TTC549 (cell line): ENCODE results near the gene TCF7L2.

Source experiments
- FAIRE-seq: peaks from 2 replicates; lab custom pipeline; 2012; peaks lifted over from hg19 to GRCh38; lab: Jason Lieb, UNC

The TCF7L2 gene

GRCh38 chr10:113126229-113127201 lies 176.5 kb downstream of the TCF7L2 start:
- no peak for FAIRE-seq

GRCh38 chr10:113127261-113127900 lies 177.3 kb downstream of the TCF7L2 start:
- FAIRE-seq = no peak

GRCh38 chr10:113127901-113128283 lies 177.8 kb downstream of the TCF7L2 start:
- FAIRE-seq = no peak

DNA sequence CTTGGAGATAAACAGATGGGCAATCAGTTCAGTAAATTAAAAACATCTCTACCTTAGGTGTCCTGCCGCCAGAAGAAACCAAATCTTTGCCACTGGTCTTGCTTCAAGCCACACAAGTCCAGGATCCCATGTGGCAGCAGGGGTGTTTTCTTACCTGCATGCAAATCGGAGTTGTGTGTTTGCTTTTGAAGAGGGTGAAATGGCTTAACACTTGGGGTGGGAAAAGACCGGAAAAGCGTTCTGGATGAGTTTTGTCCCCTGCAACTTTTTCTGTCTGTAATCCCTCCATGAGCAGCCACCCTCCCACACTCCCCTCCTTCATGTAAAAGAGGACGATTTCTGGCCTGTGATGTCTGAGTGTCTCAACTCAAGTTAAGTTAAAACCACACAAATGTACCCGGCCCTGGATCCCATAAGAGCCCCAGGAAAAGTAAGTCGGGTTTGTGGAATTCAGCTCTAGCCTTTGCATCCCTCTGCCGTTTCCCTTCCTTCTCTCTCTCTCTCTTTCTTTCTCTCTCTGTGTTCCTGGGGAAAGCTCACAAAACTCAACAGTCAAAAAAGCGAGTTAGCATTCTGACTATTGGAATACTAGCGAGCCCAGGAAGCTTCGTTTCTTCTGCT lies 178.5 kb downstream of the TCF7L2 start:
- FAIRE-seq = no peak

GRCh38 chr10:113129117-113129516 lies 179.1 kb downstream of the TCF7L2 start:
- no peak for FAIRE-seq

DNA sequence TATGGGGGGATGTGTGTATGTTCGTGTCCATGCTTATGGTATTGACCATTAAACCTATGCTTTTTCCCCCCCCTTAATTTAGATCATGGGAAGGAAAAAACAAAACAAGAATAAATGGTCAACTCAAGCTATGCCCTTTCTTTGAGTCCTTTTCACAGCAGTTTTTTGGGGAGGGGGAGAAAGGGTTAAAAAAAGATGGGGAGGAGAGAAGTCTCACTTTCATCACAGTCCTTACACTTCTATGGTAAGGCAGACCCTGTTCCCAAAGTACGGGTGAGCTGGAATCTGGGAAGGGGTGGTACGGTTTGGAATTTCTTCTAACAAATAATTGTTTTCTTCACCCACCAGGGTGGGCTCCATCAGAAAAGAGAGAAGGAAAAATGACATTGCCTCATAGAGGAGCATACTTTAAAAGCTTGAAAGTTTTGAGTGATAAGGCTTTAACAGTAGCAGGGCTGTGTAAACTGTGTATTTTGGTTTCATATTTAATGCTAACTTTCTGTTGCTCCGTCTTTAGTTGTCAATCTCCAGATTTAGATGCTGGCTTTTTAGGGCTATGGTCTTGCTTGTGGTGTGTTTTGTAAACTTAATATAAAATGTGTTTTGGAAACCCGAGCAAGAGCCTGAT lies 180.1 kb downstream of the TCF7L2 start:
- no peak for FAIRE-seq

DNA sequence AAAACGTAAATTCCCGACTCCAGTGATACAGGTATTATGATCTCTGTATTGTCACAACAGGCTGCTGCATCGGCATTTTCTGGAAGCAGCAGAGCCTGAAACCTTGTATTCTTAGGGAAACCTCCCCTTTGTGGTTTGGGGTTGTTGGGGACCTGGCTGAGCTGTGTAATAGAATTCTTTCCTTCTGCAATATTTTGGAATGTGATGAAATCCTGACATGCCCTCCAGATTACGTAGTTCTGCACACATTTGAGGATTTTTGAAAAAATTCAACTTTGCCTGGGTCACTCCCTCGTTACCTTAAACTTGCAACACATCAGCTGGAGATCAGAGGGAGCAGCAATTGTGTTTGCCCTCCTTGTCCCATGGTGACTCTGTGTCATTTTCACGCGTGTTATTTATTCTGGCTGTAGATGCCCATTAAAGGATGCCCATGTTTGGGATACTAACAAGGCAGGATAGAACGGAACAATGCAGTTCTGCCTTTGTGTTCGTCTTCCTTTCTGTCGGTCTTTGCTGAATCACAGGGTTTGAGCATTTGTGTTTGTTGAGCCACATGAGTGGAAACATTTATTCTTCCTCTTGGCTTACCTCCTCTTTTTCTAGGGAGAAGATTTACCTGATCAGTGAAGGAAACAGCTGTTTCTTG lies 181.7 kb downstream of the TCF7L2 start:
- FAIRE-seq = no peak

- no peak for FAIRE-seq
These were observed 182.6 kb downstream of the TCF7L2 start for GRCh38 chr10:113132591-113133121.

DNA sequence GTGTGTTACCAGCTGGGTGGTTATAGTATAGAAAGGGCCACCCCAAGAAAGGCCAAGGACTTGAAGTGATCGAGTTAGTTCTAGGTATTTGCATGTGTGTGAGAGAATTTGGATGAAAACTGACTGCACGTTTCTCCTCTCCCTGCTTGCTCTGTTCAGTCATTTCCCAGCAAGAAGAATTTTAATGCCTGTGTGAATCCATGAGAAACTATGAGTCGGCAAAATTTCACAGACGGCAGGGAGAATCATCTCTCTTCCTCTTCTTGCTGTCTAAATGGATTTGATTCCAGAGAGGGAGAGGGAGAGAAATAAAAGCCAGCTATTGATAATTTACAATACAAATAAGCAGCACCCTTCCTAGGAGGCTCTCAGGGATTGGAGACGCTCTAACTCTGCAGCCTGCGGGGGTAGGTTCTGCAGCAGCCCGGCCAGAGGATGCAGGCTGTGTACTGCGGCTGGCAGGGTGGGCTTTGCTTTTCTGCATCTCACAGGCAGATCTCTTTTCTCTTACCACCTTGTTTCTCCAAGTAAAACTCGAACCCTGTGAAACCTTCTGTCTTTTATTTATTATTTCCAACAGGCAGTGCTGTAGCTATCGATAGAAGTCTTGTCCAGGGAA lies 183.6 kb downstream of the TCF7L2 start:
- FAIRE-seq = no peak

DNA sequence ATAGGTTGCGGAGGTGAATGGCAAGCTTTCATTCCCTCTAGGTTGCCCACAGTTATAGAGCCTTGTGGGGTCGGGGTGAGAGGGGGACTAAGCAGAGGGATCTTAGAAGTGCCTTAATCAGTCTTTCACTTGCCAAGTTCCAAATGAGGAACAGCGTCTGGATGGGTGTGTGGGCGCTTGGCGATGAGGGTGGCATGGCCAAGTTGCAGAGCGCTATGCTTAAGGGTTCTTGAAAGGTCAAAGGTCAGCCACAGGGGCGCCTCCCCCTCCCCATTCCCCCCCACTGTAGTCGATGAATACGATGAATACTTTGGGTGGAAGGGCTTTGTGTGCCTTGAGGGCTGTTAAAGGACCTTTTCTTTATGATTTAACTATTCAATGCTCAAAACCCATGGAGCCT lies 185.0 kb downstream of the TCF7L2 start:
- FAIRE-seq = no peak

- no peak for FAIRE-seq
These were observed 188.1 kb downstream of the TCF7L2 start for GRCh38 chr10:113137941-113138685.

DNA sequence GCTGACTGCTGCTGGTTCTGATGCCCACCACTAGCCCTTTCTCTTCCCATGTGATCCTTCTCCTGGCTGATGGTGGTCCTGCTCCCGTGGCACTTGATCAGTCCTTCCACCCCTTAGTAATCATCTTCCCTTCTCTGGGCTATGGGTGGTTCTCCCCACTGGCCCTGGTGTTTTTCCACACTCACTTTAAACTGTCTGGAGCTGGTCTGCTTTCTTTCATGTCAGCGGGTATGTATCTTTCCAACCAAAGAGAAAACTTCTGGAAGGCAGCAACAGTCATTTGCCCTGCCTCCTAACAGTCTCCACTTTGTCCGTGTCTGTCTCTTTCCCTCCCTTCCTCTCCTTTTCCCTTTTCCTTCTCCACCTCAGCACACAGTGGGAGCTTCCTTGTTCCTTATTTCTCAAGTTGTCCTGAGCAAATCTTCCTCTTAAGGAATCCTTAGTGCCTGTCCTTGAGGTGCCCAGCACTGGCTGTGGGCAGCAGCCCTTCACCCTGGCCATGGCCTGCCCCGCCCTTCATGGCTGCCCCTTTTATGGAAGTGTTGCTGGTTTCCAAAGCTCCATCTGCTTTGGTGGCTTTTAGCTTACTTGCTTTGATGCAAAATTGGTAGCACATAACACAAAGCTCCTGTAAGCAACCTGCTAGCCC lies 189.0 kb downstream of the TCF7L2 start:
- no peak for FAIRE-seq

DNA sequence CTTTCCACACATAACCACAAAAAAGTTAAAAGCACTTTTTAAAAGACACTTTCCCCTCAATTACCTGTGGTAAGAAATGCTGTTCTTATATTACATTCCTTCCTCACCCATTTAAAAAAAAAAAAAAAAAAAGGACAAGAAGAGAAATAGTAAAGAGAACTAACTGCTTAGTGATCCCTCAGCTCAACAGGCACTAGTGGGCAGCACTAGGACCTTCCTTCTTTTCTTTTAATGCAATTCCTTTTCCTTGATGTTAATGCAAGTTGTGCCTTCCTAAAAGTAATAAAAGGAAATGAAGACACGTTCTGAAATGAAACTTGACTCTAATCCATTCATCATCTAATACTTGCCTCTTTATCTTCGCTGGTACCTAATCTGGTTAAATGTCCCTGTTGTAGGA lies 189.7 kb downstream of the TCF7L2 start:
- no peak for FAIRE-seq

DNA sequence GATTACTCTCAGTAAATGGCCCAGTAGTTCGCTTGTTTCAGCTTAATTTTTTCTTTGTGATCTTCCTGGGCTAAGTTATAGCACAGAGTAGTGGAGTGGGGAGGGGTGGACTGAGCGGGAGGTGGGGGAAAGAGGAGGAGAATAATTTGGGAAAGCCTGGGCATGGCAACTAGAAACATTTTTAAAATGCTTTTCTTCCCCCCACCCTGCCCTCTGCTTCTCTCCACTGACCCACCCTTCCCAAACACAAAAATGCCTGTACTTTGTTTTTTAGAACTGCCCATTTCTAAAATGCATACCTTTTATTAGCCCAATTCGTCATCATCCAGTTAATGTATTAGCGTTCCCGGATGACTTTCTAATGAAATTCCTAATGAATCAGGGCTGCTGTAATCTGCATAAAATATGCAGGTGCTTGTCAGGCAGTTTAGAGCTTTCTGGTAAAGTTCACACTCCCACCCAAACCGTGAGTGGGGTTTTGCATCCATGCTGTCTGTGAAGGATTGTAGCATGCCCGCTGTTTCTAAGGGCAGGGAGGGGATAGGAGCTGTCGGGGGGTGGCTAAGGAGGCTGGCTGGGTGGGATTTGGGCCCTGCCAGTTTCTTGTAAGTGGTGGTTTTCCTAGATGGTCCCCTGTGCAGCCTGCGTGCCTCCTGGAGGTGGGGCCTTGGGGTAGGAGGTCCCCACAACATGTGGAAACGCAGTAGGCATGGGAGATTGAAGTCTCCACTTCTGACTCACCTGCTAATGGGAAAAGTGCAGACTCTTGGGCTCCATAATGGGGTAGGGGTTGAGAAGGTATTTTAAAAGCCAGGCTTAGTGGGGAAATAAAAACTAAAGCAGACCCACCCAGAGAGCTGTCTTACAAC lies 190.3 kb downstream of the TCF7L2 start:
- FAIRE-seq = no peak

- FAIRE-seq = no peak
These were observed 192.7 kb downstream of the TCF7L2 start for GRCh38 chr10:113142601-113143362.

- FAIRE-seq = no peak
These were observed 194.5 kb downstream of the TCF7L2 start for GRCh38 chr10:113144576-113144975.

- FAIRE-seq = no peak
These were observed 198.2 kb downstream of the TCF7L2 start for GRCh38 chr10:113148071-113148825.

DNA sequence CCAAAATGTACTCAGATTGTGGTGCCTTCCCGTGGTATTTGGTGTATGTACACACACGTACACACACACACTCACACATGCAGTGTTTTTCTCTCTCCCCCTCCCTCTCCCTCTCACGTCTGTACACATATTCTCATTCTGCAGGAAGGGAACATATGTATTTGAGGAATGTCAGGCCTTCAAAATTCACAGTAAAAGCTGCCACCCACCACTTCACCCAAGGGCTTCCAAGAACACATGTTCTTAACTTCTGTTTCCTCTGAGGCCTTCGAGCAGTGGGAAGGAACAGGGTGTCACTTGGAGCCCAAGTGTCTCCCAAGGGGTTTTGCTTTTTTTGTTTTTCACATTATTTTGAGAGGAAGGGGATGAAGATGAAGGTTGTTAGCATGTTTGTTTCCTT lies 198.9 kb downstream of the TCF7L2 start:
- FAIRE-seq = no peak
